UCSD-AML1 (cell line): ENCODE measurements around the gene KCNE4.

ENCODE experiments used
- DNase-seq: peaks from one replicate; lab custom pipeline; 2025; ENCODE audit not compliant: unreplicated experiment; lab: John Stamatoyannopoulos, UW

The KCNE4 gene

DNA sequence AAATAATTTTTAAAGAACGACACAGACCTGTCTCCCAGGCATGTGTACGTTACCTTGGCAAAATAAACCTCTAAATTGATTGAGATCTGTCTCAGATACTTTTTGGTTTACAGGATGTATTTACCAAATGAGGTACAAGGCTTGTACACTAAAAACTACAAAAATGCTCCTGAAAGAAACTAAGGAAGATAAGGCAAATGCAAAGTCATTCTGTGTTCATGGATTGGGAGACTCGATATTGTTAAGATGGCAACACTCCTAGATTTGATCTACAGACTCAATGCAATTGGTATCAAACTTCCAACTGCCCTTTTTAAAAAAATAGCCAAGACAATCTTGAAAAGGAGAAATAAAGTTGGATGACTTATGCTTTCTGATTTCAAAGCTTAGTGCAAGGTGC lies 11.5 kb upstream of the KCNE4 start:
- DNase-seq = no peak

DNA sequence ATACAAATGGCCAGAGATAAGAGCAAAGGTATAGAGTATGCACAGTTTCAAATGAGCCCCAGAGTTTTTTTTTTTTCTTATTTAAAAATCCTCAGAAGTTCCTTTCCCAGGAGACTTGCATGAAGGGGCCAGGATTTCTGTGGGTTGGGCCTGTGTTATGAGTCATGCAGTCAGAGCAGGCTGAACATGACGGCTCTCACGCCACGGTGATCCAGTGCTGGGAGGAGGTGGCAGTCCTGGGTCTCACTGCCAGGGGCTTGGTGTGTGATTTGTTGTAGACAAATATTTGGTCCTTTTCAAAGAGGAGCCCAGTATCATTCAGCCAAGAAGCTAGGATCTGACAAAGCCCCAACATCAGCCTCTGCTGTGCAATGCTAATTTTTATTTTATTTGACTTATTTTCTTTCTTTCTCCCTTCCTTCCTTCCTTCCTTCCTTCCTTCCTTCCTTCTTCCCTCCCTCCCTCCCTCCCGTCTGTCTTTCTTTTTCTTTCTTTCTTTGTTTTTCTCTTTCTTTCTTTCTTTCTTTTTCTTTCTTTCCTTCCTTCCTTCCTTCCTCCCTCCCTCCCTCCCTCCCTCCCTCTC lies 10.4 kb upstream of the KCNE4 start:
- peak; percentile 22 for DNase-seq

DNA sequence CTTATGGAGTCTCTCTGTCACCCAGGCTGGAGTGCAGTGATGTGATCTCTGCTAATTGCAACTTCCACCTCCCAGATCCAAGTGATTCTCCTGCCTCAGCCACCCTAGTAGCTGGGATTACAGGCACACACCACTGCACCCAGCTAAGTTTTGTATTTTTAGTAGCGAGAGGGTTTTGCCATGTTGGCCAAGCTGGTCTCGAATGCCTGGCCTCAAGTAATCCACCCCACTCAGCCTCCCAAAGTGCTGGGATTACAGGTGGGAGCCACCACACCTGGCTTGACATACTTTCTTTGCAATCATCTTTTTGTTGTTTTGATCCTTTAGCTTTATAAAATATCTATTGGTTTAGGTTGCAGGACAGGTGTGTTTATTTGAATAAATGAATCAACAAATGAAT lies 9.7 kb upstream of the KCNE4 start:
- DNase-seq = no peak

DNA sequence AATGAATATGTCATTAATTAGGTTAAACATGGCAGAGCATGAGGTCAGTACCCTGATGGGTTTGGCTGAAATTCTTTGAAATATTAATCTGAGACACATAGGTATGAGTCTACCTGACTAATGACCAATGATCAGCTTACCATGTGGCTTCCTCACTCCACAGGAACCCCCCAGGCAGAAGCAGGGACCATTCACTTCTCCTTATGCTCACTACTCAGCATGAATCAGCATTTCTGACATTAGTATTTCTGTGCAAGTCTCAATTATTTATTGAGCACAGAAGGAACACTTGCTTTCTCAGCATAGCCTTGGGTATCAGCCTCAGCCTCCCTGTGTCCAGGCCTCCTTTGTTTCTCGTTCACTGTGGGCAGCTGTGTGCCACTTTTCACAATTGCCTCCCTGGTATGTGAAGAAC lies 9.3 kb upstream of the KCNE4 start:
- DNase-seq = no peak

DNA sequence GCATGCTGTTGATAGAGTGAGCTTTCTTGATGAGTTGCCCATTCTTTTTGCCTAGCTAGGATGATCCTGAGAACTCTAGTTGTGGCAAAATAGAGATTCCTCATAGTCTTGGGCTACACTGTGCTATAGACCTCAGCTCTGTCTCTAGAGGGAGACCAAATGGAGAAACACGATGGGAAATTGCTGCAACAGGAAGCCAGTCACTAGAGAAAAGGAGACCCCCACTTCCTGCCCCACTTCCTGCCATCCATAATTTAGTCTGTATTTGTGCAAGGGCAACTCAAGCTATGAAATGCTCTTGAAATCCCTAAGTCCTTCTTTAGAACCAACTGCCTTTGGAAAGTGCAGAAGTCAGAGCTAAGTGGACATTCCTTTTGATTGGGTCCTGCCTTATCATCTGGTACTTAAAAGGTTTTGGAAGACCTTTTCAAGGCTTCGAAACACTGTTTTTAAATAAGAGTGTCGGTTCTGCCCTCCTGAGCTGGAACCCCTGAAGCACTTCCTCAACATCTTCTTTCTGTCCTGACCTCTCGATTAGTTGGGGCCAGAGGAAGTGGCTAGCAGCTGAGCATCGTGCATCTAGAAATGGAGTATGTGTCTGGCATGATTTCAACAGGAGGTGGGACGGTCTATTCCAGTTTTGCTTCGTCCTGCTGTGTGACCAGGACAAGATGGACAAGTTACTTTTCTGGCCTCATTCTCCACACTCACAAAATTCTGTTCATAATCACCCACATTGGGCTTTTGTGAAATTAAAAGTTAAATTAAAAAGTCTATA lies 8.6 kb upstream of the KCNE4 start:
- peak; percentile 27 for DNase-seq

DNA sequence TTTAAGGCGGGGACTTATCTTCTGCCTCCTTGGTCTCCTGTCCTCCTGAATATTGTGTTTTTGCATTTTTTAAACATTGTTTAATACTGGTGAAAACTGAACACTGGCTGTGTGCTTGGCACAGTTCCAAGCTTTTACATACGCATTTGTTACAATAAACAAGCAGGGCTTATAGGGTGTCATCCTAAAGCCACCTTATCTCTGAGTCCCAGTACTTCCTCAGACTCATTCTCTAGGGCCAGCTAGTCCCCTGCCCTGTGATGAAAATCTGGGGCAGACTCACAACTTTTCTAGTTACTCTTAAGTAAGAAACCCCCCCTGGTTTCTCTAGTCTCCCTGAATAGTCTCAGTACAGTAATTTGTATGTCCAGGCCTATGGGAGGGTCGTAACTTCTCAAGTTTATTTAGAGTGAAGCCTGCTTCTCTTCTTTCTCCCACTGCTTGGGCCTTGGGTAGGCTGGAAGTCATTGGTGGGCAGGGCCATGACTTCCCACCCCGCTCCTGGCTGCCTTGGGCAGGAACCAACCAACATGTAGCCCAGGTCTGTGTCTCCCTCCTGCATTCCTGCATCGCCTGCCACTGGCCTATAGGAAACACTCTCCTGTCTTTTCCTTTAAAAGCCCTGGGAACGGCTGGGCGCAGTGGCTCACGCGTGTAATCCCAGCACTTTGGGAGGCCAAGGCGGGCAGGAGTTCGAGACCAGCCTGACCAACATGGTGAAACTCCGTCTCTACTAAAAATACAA lies 7.7 kb upstream of the KCNE4 start:
- DNase-seq = no peak

DNA sequence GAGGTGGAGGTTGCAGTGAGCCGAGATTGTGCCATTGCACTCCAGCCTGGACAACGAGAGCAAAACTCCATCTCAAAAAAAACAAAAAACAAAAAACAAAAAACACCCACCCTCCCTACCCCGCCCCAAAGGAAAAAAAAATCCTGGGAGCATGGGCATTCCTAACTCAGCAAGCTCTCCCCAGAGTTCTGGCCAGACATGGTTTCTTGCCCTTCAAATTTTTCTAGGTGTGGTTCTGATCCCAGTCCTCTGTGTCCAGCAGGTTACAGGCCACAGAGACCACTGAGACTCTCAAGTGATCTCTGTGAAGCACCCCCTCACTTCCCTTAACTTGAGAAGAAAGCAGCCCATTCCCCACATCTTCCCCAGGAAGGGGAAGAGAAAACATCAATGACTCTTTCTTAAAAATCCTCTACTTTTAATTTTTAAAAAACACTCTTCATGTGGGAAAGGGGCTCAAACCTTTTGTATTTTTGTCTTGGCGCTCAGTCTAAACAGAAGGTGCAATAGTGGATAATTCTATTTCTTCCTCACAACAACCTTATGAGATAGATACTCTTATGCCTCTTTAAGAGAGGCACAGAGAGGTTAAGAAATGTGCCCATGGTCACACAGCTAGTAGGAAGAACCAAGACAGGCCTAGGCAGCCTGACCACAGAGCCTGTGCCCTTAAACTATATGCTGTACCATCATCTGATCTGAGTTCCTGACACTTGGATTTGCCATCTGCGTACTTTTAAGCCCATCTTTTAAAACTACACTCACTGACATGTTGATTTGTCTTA lies 6.9 kb upstream of the KCNE4 start:
- no peak for DNase-seq

DNA sequence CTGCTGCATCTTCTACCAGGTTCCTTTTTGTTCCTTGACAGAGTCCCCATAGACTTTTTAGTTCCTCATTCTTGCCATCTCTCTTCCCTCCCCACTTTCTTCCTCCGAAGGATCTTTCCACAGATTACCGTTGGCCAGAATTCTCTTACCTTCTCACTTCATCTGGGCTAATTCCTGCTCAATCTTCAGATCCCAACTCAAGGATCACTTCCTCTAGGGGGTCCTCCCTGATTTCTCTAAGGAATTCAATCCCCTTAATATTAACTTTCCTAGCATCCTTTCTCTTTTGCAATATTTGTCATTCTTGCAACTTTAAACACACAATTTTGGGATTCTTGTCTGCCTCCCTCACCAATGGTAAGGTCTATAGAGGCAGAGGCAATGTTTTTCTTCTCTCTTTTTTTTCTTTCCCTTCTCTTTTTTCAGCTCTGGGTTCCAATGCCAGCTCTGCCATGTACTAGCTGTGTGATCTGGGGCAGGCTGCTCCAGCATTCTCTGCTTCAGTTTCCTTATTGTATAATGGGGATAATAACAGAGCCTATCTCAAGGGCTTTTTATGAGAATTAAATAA lies 5.4 kb upstream of the KCNE4 start:
- DNase-seq = no peak

DNA sequence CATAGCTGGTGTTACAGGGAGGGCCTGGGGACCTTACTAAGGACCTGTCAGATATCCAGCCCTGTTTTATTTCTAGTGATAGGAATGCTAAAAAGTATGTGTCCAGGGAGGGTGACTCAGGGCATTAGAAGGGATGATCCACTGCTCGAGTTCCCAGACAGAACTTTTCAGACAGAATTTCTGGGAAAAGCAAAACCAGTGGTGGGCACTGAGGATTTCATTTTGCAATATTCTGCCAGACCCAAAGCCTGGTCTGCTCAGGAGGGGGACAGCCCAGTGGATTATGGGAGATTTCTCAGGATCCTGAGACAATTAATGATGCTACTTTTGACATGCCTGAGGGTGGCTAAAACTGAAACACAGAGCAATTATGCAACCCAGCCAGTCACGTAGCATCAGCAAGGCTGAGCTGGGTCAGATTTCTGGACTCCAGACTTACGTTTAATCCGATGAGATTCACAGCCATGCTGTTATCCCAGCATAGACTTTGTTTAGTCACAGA lies 4.7 kb upstream of the KCNE4 start:
- DNase-seq = no peak

DNA sequence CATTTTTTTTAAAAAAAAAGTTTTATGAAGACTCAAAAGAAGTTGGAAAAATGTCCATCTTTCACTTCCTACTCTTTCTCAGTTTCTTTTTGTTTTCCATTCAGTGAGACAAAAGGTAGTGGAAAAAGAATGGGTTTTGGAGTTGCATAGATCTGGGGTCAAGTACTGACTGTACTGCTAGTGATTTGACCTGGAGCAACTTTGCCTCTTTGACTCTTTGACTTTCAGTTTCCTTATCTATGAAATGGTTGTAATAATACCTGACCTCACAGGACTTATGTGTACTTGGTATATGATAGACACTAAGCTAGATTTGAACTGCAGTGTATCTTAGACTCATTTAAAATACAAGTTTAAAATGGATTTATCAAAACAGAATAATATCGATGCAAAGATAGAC lies 3.5 kb upstream of the KCNE4 start:
- DNase-seq = no peak

DNA sequence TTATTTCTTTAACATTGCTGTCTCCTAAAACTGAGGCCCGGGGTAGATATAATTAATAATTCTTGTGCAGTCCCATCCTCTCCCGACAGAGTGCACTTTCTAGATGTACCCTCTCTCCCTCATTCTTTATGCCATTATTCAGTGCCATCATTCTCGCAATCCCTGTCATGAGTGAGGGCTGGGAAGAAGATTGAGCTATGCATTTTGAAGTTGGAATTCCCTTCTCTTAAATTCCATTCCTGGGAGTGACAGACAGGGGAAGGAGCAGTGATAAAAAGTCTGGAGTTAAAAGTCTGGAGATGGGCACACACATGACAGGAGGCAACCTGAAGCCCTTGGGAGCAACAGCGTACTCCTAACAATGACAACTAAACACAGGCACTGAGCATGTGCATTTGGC lies 2.6 kb upstream of the KCNE4 start:
- no peak for DNase-seq

DNA sequence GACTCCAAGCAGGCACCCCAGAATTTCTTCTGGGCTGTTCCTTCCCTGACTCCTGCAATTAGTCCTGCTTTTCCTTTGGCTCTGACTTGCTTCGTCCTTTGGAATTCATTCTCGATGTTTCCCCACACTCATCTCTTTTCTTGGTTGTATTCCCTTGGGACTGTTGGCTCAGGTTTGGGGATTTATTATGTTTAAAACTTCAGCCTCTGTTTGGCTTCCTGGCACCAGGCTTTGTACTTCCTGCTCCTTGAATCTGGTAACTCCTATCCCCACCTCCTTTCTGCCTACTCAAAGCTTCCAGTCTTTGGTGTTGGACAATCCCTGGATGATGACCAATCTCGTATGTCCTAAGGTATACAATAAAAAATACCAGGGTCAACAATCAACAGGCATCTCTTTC lies 1.8 kb upstream of the KCNE4 start:
- no peak for DNase-seq

DNA sequence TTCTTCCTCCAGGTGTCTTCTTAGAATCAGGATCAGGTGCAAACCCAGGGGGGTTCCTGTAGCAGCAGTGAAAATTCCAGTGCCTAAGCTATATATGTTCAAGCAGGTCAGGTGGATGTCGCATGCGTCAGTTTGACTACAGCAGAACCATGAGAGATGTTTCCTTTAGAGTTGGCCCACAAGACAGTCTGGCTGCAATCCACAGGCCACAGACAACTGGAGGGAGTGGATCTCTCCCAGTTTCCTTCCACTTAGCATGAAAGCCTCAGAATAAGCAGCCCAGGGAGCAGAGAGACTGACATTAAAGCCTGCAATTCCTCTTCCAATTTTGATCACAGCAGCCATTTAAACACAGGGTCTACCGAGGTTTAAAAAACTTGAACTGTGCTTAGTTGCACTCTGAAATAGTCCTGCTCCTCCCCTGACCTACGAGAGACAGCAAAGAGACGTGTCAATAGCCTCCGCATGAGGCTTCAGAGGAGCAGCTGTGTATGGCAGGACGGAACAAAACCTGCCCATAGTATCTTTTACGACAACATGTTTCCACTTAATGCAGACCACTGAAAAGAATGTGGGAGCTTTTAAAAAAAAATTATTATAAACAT lies 988 bp upstream of the KCNE4 start:
- DNase-seq = no peak

DNA sequence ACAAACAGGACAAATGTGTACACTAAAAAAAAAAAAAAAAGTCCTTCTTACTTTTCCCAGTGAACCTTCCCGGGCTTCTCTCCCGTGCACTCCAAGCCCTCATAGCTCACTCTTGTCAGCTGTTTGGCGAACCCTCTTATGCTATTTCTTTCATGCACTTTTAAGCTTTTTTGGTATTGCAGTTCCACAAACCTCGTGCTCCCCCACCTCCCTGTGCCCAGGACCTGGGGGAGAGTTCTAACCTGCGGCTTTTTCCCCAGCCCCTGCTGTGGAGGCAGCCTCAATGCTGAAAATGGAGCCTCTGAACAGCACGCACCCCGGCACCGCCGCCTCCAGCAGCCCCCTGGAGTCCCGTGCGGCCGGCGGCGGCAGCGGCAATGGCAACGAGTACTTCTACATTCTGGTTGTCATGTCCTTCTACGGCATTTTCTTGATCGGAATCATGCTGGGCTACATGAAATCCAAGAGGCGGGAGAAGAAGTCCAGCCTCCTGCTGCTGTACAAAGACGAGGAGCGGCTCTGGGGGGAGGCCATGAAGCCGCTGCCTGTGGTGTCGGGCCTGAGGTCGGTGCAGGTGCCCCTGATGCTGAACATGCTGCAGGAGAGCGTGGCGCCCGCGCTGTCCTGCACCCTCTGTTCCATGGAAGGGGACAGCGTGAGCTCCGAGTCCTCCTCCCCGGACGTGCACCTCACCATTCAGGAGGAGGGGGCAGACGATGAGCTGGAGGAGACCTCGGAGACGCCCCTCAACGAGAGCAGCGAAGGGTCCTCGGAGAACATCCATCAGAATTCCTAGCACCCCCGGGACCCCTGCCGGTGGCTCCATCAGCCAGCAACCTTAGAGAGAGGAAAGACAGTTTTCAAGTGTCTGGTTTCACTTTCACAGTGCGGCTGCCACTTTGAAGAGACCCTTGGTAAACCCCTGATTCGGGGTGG lies 826 bp downstream of the KCNE4 start:
- DNase-seq = no peak

DNA sequence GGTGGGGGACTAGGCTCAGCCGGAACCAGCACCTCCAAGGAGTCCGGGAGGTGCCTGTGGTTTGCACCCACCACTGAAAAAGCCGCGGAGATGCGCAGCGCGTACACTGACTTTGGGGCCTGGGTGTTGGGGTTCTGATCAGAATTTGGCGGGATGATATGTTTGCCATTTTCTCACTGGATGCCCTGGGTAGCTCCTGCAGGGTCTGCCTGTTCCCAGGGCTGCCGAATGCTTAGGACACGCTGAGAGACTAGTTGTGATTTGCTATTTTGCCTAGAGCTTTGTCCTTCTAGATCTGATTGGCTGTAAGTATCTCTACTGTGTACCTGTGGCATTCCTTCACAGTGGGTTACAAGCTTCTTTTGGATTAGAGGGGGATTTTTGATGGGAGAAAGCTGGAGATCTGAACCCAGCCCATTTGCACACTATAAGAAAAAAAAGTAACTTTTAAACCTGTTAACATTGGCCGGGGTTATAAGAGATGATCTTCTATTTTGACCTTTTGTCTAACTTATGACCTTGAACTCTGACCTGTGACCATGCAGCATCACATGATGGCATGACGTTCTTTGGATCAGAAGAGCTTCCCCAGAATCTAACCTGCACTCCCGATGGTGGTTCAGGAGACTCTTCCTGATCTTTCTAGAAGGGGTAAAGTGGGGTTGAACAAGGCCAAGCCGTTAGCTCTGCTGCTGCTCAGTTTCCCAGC lies 1.6 kb downstream of the KCNE4 start:
- DNase-seq = no peak

DNA sequence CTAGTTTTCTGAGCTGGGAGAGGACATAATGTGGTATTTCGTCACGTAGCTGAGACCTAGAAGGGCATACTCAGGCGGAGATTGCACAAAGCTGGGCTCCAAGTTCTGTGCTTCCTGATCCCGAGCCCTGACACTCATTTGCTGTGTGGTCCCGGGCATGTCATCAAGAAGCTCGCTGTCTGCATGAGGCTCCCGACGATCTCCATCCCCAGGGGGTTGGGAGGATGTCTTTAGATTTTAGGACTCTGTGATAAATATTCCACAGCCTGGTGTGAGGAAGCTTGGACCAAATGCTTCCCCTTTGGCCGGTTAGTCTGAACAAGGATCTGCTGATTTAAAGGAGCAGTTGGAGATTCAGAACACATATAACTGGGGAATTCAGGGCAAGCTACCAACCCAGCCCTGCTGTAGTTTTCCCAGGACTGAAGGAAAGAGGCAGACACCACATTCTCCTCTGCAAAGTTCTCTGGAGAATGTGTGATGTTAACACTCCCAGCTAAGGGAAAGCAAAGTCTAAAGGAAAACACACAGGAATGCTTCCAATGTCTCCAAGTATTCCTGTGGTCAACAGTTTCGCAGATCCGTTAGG lies 2.3 kb downstream of the KCNE4 start:
- no peak for DNase-seq

DNA sequence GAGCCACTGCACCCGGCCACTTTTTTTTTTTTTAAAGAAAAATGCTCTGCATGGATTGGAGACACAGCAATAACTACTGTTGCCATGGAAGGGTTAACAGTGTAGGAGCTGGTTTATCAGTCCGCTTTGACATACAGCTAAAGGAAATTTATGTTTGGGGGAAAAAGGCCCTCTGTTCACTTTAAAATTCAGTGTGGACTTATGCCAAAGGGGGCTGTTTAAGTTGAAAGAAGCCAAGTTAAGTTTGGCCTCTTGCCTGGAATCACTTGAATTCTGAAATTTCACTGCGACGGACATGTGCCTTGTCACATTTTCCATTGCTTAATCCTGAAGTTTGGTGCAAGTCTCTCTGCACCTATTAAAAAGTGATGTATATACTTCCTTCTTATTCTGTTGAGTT lies 3.1 kb downstream of the KCNE4 start:
- no peak for DNase-seq

DNA sequence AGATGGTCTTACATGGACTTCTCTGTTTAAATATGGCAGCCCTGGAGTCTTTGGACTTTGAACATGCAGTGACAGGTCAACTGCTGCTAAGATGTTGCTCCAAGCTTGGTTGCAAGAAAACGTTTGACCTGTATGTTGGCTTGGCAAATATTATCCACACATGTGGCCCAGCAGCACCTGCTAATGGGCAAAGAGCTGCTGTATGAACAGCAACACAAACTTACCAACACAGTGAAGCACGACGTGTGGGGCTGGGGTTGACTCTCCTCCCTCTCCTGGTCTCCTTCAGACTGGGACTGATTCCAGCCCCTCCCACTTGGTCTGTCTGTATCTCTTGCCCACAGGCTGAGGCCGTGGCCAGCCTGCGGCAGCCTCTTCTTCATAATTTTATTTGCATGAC lies 3.8 kb downstream of the KCNE4 start:
- DNase-seq = no peak
